NCI-H1436 treated with DMSO at 0.1 percent for 48 hours (cell line): ENCODE results near the gene HORMAD2.
"Not testable (repeated sequence)": the region's sequence is repeated elsewhere in the genome, so short reads cannot be mapped to it uniquely, and the experiment has no call there.

Experiments used
- DNase-seq: peaks from one replicate; lab custom pipeline; 2025; lab: John Stamatoyannopoulos, UW

Gene HORMAD2

DNA sequence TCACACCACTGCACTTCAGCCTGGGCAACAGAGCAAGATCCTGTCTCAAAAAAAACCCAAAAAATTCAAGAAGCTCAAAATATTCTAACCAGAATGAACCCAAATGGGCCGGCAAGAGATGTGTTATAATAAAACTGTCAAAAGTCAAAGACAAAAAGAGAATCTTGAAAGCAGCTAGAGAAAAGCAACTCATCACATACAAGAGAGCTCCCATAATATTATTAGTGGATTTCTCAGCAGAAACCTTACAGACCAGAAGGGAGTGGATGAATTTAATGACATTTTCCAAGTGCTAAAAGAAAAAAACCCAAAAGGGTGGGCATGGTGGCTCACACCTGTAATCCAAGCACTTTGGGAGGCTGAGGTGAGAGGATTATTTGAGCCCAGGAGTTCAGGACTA, 22.9 kb upstream of the HORMAD2 start:
- DNase-seq, result no peak

GRCh38 chr22:30059346-30060020, 20.8 kb upstream of the HORMAD2 start:
- DNase-seq, result not testable (repeated sequence)

DNA sequence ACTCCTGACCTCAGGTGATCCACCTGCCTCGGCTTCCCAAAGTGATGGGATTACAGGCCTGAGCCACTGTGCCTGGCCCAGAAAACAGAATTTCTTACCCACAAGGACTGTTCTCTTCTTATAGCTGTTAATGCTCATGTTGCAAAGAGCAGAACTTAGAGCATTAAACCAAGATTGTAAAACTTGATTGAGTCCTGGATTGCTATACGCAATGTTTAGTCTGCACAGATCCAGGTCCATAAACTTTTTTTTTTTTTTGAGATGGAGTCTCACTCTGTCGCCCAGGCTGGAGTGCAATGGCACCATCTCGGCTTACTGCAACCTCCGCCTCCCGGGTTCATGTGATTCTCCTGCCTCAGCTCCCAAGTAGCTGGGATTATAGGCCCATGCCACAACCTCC, 19.2 kb upstream of the HORMAD2 start:
- not testable (repeated sequence) for DNase-seq

DNA sequence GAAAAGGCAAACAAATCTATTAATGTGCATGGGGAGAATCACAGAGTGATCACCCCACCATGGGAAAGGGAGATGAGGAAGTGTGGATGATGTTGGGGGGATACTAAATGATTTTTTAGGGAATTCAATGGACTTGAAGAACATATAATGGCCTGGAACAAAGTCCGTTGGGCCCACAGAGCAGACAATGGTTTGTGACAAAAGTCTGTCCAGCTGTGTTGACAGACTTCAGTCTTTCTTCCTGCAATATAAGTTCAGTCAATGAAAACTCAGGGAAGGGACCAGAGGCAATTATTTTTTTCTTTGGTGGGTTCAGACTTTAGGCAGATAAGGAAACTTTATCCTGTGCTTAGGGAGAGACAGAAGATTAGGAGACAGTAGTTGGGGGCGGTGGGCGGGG, 18.0 kb upstream of the HORMAD2 start:
- no peak for DNase-seq

DNA sequence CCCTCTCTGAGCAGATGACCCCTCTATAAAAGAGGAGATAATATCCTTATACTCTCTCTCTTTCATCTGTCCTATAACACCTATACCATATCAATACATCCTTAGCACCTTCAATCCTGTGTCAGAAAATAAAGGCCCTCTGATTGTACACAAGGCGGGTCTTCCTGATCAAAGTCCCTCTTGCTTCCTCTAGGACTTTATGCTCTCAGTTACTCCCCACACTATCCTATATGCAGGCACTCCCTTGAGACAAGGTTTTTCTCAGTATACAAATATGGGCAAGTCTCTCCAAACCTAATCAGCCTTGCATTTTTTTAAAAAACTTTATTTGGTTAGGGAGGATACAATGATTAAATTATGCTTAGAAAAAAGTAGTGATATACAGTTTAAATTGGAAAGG, 17.3 kb upstream of the HORMAD2 start:
- no peak for DNase-seq

DNA sequence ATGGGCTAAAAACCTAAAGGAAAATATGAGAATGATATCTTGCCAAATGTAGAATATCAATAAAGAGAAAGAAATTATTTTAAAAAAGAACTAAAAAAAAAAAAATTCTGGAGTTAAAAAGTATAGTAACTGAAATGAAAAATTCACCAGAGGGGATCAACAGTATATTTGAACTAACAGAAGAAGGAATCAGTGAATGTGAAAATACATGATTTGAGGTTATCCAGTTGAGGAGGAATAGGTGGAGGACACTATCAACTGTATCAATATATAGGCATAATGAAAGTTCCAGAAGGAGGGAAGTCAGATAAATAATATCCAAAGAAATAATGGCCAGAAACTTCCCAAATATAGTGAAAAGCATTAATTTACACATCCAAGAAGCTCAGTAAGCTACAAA, 16.1 kb upstream of the HORMAD2 start:
- DNase-seq, result no peak

GRCh38 chr22:30073743-30074142, 6.5 kb upstream of the HORMAD2 start:
- DNase-seq, result no peak

DNA sequence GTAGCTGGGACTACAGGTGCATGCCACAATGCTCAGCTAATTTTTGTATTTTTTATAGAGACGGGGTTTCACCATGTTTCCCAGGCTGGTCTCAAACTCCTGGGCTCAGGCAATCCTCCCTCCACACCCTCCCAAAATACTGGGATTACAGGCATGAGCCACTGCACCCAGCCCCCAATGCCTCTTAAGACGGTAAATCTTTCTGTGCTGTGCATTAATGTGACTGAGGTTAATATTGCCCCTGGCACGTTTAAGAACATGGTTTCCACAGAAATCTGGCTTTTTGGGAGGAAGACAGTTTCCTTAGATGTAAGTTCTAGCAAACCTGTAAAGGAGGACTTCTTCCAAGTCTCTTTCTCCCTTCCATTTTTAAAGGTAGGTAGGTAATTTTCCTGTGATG, 6.1 kb upstream of the HORMAD2 start:
- no peak for DNase-seq

DNA sequence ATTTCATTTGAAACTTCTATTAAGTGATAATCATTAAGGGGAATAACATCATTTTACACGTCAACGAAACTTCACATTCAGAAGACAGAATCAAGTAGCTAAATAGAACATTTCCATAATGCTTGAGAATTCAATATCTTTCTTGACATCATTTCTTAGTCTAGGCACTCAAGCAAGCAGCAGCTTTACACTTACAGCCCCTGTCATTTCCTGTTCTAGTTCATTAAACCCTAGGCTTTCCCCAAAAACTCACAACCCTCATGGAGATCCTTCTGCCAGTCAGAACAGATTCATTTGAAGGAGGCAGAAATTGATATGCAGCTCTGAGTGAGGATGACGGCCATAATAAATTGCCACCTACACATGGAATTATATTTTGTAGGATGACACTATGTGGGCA, 5.3 kb upstream of the HORMAD2 start:
- DNase-seq, result no peak

- DNase-seq, result no peak
These were observed 2.9 kb upstream of the HORMAD2 start for GRCh38 chr22:30077279-30077880.

- no peak for DNase-seq
These were observed 1.6 kb upstream of the HORMAD2 start for GRCh38 chr22:30078320-30079311.

DNA sequence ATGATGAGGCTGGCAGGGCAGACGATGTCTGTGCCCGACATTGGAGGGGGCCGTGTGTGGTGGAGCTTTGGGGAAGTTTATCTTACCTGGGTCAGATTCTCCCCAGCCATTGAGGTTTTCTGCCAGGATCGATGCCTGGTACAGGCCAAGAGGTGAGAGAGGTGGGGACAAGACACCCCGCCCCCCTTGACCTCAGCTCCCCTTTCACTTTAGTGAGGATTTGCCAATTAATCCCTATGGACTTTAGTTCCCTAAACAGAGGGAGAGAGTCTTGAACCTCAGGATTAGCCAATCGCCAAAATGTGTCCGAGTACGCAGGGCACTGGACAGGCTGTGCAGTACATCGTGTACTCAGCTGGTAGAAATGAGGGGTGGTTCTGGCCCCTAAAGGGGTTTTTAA, 541 bp downstream of the HORMAD2 start:
- no peak for DNase-seq

GRCh38 chr22:30086496-30086895, 6.2 kb downstream of the HORMAD2 start:
- no peak for DNase-seq

DNA sequence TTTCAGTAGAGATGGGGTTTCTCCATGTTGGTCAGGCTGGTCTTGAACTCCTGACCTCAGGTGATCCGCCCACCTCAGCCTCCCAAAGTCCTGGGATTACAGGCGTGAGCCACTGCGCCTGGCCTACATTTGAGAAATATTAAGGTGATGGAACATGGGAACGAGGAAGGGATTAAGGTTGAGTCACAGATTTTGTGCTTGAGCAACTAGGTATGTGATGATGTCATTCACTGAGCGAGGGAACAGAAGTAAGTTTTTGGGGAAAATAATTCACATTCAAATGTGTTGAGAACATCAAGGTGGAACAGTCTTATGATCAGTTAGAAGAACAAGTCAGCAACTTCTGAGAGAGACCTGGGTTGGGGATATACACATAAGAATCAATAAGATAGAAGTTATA, 6.8 kb downstream of the HORMAD2 start:
- not testable (repeated sequence) for DNase-seq

DNA sequence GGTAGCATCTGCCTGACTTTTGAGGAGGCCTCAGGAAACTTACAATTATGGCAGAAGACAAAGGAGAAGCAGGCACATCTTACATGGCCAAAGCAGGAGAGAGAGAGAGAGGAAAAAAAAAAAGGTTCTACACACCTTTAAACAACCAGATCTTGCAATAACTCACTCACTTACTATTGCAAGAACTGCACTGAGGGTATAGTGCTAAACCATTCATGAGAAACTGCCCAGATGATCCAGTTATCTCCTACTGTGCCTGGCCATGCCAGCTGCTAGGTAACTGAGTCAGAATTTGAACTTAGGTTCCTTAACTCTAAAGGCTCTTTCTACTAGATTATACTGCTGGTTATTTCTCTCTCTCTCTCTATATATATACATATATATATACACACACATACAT, 7.3 kb downstream of the HORMAD2 start:
- no peak for DNase-seq

DNA sequence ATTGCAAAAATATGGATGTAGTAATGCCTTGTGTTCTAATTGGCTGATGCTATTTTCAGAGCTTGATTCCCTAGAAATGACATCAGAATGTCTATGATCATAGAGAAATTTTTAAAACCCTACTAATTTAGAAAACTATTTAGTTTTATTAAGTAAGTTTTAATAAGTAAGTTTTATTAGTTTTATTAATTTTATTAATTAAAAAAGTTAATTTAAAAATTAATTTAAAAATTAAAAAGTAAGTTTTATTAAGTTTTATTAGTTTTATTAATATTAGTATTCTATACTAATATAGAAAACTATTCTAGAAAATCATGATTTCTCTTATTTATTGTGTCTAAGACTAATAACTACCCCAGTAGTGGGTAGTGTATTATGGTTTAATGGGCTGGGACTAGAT, 8.2 kb downstream of the HORMAD2 start:
- no peak for DNase-seq

DNA sequence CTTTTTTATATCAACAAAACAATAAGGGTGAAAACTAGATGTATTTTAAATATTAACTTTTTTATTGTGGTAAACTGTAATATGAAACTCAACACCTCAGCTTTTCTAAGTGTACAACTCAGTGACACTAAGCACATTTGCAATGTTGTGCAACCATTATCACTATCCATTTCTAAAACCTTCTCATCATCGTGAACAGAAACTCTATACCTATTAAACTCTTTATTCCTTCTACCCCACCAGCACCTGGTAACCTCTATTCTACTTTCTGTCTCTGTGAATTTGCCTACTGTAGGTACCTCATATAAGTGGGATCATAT, 9.4 kb downstream of the HORMAD2 start:
- DNase-seq, result no peak

GRCh38 chr22:30092686-30093085, 12.4 kb downstream of the HORMAD2 start:
- DNase-seq, result no peak

DNA sequence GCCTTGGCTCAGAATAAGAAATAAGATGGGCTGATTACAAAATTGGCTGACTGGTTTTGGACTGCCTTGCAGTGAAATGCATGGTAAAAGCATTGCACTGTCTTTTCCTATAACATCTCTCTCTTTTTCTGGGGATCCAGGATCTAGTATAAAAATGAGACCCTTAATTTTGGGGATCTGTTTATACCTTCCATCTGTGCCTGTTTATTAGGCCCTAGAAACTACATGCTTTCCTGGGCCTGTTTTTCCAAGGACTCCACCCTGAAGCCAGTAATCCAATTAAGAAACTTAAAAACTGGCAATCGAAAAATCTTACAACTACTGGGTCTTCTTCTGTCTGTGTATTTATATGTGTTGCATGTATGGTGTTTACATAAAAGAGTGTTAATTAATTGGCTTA, 14.5 kb downstream of the HORMAD2 start:
- DNase-seq, result no peak

DNA sequence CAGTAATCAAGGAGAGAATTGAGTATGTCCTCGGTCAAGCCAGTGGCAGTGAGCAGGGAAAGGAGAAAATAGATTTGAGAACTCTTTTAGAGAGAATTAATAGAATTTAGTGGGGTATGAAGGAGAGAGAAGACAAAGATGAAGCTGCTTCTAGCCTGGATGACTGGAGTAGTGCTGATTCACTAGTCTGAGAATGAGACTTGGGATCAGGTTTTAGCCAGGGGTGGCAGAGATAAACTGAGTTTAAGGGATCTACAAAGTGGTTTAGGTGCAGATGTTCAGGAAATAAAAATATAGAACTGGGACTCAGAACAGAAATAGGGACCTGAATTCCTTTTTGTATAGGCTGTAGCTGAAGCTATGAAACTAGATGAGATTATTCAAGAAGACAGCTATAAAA, 17.6 kb downstream of the HORMAD2 start:
- no peak for DNase-seq

GRCh38 chr22:30100770-30101169, 20.5 kb downstream of the HORMAD2 start:
- DNase-seq, result not testable (repeated sequence)

DNA sequence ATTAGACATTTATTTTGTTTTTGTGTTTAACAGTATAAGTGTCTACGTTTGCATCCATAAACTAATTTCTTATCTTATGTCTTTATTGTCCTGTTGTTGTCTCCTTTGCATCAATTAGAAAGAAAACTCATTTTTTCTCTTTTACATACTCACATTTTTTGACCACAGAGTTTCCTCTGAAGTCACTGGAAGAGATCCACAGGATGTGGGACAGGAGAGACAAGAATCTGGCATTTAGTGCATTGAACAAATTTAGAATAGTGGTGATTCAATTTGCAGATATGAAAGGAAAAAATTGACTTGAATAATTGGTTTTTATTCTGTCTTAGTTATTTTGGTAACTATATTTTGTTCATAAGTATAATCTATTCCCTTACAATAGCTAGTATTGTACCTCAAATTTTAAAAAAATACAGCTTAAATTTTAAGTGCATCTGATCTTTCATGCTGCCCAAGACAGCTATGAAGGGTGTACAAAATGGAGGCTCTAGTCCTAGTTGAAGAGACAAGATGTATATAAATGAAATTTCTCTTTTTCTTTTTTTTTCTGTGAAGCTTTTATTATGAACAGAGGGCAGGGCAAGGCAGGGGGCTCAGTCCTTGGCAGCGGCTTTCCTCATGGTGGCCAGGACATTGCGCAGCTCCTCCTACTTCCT, 24.4 kb downstream of the HORMAD2 start:
- DNase-seq, result no peak

DNA sequence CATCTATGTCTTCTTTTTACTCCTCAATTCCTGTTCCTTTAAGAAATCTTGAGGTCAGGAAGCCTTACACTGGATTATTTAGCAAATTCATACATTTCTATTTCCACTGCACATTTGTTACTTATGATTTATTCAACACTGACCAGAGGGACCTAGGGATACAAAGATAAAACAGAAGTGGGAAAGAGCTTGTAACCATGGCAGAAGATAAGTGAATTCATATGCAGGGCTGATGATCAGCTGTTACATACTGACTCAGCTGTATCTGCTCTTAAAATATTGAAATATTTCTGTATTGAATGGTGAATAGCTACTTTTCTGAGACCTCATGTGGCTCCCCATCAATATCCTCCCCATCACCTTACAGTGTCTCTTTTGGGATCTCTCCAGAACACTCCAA, 25.2 kb downstream of the HORMAD2 start:
- no peak for DNase-seq
